Measurements from ENCODE around the gene KCNQ1OT1.

DNA sequence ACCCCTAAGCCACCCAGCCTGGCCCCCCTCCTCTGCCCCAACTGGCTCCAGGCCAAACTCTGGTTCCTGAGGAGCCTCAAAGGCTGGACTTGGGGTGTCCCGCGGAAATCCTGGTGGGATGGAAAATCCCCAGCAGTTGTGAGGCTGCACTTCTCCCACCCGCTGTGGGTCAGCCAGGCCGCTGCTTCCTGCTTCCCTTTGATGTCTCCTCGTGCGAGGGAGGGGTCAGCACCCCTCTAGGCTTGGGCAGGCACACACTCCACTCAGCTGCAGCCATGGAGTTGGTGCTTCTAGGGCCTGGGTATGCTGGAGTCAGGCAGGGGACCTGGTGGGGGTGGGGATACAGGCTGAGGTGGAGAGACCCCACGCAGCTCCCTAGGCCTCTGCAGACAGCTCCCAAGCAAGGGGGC is 12.0 kb downstream of the KCNQ1OT1 start:
- TF ChIP-seq ZFP30 (CRISPR knock-in tag; IDR thresholded peaks at IDR 0.05) (no peak), RARB (CRISPR knock-in tag; IDR thresholded peaks at IDR 0.05) (no peak), SNAI2 (CRISPR knock-in tag; IDR thresholded peaks at IDR 0.05) (no peak), GLIS3 (CRISPR knock-in tag; IDR thresholded peaks at IDR 0.05) (no peak)
